GM18873 (cell line): ENCODE results near the gene CCDC91.
A peak's percentile ranks its signal among the peaks of the same experiment; 100 is the strongest.
"Not testable (repeated sequence)": the region's sequence is repeated elsewhere in the genome, so short reads cannot be mapped to it uniquely, and the experiment has no call there.

Experiments used
- ATAC-seq: cut with Tn5 transposase; IDR thresholded peaks from one replicate; pipeline ENCODE4 v1.9.1; 2021; ENCODE audit warnings: mild to moderate bottlenecking, moderate library complexity, moderate number of reproducible peaks; ENCODE audit not compliant: unreplicated experiment, low FRiP score

The CCDC91 gene

DNA sequence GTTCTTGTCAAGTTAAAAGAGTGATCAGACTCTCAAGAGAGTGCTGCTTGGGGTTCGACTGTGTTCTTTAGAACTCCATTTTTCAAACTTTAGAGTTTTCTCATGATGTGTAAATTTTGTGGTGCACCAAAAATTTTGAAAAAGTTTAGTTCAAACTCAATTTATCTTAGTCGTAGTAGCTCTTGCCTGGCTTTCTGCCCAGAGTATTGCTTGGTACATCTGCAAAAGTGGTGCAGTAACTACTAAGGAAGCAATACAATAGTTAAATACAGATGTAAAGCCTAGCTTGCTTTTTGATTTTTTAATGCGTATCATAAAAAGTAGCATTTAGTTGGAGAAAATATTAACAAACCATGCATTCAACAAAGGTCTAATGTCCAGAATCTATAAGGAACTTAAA is 9.5 kb upstream of the CCDC91 start:
- ATAC-seq: no peak

DNA sequence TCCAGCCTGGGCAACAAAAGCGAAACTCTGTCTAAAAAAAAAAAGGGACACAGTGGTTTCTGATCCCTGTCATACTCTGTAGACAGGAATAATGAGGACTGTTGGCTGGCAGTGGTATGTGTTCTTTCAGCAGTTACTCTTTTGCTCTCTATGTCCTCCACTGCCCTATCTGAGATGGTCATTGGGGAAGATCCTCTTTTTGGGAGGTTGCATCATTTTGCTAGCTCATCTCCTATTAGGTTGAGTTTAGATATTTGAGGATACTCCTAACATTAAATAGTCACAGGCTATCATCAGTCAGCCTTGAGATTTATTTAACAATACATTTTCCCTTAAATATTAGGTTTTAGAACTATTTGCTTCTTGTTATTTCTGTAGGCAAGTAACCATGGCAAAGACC is 5.9 kb upstream of the CCDC91 start:
- no peak for ATAC-seq

DNA sequence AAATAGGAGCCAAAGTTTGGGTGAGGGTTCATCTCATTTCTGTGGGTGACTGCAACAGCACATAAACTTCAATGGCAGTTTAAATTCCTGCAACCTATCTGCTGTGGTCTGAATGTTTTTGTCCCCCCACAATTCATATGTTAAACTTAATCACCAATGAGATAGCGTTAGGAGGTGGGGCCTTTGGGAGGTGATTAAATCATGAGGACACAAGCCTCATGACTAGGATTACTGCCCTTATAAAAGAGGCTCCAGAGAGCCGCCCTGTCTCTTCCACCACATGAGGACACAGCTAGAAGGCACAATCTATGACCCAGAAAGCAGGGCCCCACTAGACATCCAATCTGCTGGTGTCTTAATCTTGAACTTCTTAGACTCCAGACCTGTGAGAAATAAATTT is 3.8 kb upstream of the CCDC91 start:
- no peak for ATAC-seq

DNA sequence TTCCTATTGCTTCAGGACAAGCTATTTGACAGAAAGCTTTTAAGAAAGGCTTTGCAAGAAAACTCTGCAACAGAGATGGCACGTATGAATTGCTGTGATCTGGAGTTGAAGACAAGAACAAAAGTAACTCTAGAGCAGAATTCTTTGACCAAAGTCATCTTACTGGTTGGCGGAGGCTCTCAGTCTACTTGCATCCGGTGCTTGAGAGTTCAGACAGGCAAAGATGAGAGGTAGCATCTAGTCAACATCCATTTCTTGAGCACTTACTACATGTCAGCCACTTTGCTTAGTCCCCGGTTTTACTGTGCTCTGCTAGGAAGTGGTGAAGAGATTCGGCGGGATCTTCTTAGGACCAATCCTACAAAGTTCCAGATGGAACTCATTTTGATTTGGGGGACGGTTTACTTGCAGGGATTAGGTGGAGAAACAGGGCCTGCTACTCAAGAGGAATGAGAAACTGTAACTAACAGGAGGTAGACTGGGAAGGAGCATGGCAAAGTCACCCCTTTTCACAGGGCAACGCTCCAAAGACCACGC is 404 bp upstream of the CCDC91 start:
- no peak for ATAC-seq

DNA sequence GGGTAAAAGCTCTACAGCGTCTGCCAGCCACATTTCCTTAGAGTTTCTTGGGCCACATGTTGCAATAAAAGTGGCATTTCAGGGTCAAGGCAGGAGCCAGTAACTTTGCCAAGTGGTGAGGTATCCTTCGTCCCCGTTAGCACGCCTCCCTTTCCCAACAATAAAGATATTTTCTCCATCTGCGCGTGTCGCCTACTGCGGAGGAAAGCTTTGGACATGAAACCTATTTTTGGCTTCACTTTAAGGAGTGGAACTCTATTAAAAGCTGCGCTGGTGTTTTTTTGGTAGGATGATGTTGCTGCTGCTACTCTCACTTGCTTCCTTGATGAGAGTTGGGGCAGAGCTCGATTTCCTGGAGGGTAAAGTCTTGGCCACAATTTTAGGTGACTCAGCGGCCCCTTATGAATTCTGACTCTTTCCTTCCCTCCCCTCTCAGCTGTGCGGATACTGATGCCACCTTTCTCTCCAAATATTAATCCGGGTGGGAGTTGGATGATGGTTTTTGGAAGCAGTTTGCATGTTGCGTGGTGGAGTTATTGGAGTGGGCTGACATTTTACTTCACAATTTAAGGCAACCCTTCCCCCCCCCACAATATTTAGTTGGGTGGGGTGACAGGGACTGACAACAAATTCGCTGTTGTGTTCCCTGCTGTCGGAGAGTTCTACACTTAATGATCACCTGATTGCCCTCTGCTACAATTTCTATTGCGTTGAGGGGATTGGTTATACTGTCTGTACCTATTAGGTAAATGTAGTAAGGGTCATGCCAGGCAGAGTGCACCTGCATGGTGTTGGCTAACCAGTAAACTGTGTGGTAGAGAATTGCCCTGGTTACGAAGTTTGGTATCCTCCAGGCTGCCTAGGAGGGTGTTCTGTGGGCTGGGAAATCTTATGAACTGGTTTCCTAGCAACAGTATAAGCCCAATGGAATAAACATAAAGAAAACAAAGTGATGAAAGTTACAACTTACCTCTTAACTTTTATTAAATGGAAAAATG is 1.1 kb downstream of the CCDC91 start:
- ATAC-seq: peak; percentile 8

DNA sequence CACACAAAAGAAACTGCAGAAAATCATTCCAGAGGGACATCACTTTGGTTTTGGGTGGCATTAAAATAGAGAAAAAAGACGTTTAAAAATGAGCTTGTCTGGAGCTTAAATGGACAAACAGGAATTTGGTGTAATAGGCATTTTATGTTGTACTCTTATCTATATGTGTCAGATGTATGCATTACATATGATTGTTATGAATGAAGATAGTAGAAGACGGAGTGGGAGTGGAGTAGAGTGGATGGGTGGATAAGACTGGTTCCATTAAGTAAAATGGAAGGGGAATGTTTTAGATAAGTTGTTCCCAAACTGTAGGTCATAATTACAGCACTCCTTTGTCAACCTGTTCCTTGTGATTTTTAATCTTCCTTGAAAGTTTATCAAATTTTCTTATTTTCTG is 1.9 kb downstream of the CCDC91 start:
- no peak for ATAC-seq

DNA sequence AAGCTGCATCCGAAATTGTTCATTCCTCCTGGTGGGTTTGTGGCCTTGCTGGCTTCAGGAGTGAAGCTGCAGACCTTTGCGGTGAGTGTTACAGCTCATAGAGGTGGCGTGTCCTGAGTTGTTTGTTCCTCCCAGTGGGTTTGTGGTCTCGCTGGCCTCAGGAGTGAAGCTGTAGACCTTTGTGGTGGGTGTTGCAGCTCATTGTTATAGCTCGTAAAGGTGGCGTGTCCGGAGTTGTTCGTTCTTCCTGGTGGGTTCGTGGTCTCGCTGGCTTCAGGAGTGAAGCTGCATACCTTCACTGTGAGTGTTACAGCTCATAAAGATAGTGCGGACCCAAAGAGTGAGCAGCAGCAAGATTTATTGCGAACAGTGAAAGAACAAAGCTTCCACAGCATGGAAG is 4.4 kb downstream of the CCDC91 start:
- ATAC-seq: not testable (repeated sequence)

DNA sequence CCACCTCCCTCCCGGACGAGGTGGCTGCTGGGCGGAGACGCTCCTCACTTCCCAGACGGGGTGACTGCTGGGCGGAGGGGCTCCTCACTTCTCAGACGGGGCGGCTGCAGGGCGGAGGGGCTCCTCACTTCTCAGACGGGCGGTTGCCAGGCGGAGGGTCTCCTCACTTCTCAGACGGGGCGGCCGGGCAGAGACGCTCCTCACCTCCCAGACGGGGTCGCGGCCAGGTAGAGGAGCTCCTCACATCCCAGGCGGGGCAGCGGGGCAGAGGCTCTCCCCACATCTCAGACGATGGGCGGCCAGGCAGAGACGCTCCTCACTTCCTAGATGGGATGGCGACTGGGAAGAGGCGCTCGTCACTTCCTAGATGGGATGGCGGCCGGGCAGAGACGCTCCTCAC is 10.9 kb downstream of the CCDC91 start:
- ATAC-seq: not testable (repeated sequence)

DNA sequence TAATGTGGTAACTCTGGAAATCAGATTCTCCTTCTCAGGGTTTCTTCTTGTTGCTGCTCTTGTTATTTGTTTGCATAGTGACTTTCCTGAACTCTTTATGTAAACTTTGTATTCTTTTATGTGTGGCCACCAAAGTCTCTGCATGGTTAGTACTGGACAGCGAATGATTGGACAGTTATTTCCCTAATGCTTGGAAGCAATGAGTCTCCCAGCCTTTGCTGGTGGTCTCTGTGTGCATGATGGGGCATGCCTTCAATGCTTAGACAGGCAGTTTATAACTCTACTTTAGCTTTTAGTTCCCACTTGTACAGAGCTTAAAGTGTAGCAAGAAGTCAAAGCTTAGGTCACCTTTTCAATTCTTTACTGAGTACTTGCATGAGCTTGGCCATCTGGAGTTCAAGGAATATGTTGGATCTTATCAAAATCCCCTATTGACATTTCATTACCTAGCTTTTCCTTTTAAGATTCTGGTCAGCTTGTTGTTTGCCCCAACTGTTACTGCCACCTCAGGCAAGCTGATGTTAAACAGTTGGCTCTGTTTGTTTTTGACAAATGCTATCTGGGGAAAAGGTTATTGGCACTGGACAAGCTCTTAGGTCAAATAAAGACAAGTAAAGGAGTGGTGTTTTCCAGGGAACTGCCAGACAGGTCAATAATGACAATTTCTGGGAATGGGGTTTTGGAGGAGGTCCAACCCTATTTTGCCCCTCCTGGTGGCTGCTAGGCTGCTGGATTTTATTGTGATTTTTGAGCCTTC is 12.3 kb downstream of the CCDC91 start:
- ATAC-seq: no peak

DNA sequence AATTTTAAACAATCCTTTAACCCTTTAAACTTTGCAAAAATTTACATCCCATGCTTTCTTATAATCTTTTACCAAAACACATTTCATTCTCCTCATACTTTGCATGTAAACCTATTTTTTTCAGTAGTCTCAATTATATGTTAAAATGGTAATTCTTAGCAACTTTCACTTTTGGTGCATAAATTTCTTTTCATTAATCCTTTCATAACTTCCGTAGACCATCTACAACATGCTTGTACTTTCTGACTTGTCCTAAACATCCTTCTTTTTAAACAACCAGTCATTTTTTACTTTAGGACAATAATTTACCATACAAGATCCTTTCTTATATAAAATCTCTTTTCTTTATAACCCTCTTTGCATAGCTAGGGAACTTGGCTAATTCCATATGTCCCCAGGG is 19.5 kb downstream of the CCDC91 start:
- no peak for ATAC-seq

DNA sequence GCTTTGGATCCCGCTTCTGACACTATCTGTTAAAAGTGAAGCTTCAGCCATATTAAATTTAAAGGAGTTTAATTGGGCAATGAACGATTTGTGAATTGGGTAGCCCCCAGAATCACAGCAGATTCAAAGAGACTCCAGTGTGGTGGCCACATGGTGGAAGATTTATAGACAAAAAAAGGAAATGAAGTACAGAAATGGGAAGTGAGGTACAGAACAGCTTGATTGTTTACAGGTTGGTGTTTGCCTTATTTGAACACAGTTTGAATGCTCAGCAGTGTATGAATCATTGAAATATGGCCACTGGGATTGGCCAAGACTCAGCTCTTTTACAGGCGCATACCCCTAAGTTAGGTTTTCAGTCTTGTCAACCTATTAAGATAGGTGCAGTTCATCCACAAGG is 21.9 kb downstream of the CCDC91 start:
- ATAC-seq: no peak

DNA sequence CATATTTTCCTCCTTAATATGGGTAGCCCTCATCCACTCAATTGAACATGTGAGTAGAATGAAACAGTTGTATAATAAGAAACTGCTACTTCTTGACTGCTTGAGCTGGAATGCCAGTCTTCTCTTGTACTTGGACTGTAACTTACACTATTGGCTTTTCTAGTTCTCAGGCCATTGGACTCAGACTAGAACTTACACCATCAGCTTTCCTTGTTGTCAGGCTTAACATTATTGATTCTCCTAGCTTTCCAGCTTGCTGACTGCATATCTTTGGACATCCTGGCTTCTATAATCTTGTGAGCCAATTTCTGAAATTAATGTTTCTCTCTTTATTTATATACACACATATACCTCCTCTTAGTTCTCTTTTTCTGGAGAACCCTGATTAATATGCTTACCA is 24.8 kb downstream of the CCDC91 start:
- ATAC-seq: no peak

DNA sequence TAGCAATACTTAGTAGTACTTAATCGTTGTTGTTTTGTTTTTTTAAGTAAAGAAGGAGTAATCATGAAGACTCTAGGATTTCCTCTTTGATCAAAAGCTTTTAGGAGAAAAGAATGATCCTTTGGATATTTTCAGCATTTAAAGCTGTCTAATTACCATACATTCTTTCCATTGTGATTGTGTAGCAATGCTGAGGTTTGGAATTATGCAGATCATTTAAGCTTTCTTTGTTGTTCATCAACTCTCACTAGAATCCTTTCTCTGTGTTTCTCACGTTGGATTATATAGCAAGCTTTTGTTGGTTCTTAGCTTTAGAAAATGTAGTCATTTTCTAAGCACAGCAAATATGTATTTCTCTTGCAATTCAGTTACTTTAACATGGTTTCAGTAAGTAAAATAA is 25.8 kb downstream of the CCDC91 start:
- no peak for ATAC-seq

DNA sequence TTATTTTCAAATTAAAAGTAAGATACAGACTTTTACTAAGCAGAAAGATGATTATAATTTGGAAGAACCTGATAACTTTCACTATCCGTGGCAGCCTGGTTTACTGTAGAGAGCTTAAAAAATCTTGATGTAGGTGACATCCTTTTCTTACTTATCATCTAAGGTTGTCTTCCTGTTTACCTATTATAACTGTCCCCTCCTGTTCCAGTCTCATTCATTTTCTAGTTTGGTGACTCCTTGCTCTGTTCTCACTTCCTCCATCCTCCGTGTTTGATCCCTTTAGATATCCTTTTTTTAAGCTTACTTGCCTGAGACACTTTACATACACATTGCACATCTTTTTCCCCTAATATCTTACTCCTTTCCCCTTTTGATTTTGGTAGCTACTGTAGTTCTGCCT is 27.5 kb downstream of the CCDC91 start:
- no peak for ATAC-seq

DNA sequence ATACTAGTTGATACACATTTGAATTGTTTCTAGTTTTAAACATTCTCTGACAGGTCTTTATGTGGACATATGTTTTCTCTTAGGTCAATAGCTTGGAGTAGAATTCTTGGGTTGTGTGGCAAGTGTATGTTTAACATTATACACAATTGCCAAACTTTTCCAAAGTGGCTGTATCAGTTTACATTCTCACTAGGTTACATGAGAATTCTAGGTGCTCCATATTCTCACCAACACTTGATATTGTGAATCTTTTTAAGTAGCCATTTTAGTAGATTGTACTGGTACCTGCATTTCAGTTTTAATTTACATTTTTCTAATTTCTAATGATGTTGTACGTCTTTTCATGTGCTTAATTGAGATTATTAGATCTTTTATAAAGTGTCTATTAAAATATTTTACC is 28.6 kb downstream of the CCDC91 start:
- ATAC-seq: no peak

DNA sequence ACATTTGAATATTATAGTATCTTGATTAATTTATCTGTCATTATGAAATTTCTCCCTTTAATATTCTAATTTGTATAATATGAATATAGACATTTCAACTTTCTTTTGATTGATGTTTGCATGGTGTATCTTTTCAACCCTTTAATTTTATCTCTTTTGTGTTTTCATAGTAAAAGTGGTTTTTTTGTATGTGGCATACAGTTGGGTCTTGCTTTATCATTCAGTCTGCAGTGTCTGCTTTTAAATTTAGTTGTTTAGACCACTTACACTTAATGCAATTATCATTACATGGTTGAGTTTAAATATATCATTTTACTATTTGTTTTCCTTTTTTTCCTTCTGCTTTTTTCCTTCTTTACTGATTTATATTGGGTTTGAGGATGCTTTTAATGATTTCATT is 29.6 kb downstream of the CCDC91 start:
- no peak for ATAC-seq

DNA sequence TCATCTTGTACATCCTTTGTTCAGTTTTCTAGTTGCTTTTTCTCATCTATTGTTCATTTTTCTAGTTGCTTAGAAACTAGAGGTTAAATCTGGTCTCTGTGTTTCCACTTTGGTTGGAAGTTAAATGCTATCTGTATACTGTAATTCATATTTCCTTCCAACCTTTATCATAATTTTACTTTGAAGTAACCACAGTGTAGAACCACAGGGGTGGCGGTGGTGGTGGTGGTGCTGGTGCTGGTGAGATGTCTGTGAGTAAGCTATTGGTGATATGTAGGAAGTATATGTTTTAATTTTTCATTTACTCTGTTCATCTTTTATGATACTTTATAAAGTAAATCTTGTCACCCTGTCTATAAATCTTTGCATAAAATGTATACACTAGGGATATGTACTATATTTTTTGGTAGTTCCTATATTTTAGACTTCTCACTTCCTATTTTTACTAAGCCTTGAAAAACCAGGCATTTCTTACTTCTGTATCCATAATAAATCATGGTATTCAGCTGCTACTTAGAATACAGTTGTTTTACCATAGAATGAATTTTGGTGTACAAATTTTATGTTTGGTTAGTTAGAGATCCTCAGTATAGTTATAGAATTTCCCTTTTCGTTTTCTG is 31.9 kb downstream of the CCDC91 start:
- ATAC-seq: no peak

DNA sequence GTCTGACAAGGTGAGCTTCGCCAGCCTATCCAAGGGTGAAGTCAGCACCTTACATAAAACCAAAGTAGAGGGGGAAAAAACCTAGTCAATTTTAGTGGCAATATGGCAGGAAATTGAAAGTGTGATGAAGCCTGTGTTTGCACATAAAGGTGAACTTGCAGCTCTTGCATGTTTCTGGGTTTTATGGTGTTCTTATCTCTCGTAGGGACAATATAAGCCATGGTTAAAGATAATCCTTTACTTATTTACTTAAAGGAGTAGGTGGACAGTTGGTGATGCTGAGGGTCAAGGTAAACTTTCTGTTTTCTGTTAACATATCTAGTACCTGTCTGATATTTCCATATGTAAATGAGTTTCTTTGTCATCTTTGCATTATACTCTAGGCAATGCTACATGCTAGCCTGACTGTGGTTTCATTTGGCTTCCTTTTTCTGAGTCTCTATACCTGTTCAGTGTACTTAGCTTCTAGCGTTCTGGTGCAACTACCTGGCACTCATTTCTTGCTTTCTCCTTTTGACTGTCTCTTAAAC is 32.8 kb downstream of the CCDC91 start:
- ATAC-seq: peak; percentile 92

DNA sequence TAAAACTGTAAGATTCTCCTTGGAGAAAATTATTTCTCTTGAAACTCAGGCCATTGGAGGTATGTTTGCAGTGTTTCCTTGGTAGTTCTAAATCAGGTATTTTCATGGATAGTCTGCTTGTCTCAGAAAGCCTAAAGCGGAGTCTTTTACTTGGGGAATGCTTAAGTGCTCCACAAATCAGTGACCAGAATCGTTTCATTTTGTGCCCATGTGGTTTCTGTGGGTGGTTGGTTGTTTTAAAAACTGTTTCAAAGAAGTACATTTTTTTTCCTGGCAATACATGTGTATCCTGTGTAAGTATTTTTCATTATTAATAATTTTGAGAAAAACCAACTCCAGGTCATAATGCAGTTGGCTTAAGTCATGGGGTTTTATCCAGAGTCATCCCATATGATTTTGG is 33.6 kb downstream of the CCDC91 start:
- ATAC-seq: no peak

DNA sequence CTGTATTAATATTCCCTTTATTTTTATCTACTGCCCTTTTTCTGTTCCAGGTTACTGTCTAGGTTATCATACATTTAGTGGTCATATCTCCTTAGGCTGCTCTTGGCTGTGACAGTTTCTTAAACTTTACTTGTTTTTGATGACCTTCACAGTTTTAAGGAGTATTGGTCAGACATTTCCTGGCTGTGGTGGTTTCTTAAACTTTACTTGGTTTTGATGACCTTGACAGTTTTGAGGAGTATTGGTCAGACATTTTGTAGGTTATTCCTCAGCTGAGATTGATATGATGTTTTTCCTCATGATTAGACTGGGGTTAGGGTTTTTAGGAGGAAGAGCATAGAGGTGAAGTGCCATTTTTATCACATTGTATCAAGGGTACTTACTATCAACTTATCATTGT is 36.4 kb downstream of the CCDC91 start:
- no peak for ATAC-seq

DNA sequence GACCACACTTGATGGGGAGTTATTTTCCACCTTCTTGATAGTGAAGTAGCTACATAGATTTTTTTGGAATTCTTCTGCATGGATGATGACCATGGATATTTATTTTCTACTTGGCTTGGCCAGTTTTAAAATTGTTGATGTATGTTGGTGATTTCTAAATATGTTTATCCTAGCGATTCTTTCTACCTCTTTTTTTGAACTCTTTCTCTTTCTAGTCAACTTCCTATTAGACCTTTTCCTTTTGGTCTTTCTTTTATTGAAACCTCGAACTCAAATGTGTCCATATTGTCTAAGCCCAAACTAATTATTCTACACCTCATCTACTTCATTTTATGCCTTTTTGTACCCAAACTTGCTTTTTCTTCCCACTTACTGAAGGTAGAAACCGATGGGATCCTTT is 37.0 kb downstream of the CCDC91 start:
- no peak for ATAC-seq
